Liver (tissue), 9 donors: ENCODE results near the gene MGAT5. TPM values are rescaled to one million over a fixed set of nuclear protein-coding genes. Genes with fewer than 3 reads are reported as not detected.

Source experiments
- DNase-seq: peaks from one replicate; pipeline ENCODE4 v3.0.0-alpha.2; 2017; ENCODE audit warnings: low spot score
- H3K27ac ChIP-seq, 2 donors: one replicate each; pipeline ENCODE4 v1.7.0; 2013; ENCODE audit warnings: inconsistent platforms in 2 of 2, low read length in 2 of 2, control low read depth in 1 of 2, low read depth in 1 of 2, mild to moderate bottlenecking in 1 of 2
- H3K27me3 ChIP-seq, 4 donors: one replicate each; pipeline versions ENCODE4 v1.6.1 to v1.7.0; 2013; ENCODE audit warnings: low read length in 3 of 4, inconsistent platforms in 1 of 4, mild to moderate bottlenecking in 1 of 4, moderate library complexity in 1 of 4; ENCODE audit not compliant: control insufficient read depth in 4 of 4, insufficient read depth in 4 of 4
- H3K36me3 ChIP-seq, 4 donors: one replicate each; pipeline versions ENCODE4 v1.6.1 to v1.7.0; 2013; ENCODE audit warnings: low read length in 3 of 4, mild to moderate bottlenecking in 3 of 4, low read depth in 1 of 4, moderate library complexity in 1 of 4; ENCODE audit not compliant: control insufficient read depth in 4 of 4, insufficient read depth in 3 of 4
- H3K4me1 ChIP-seq, 4 donors: one replicate each; pipeline versions ENCODE4 v1.6.1 to v1.7.0; 2013; ENCODE audit warnings: low read length in 3 of 4, mild to moderate bottlenecking in 3 of 4, moderate library complexity in 1 of 4; ENCODE audit not compliant: control insufficient read depth in 4 of 4, insufficient read depth in 4 of 4
- H3K4me3 ChIP-seq, 3 donors: one replicate each; pipeline versions ENCODE4 v1.6.1 to v1.7.0; 2013; ENCODE audit warnings: low read length in 3 of 3, control low read depth in 1 of 3, low read depth in 1 of 3, mild to moderate bottlenecking in 1 of 3
- H3K9ac ChIP-seq, 2 donors: one replicate each; pipeline ENCODE4 v1.7.0; 2013; ENCODE audit warnings: low read length in 2 of 2, mild to moderate bottlenecking in 2 of 2, moderate library complexity in 2 of 2, control low read depth in 1 of 2, low read depth in 1 of 2
- H3K9me3 ChIP-seq, 4 donors: one replicate each; pipeline versions ENCODE4 v1.6.1 to v1.7.0; 2013; ENCODE audit warnings: low read length in 3 of 4; ENCODE audit not compliant: control insufficient read depth in 4 of 4
- ATF3 ChIP-seq: IDR thresholded peaks from 2 replicates; pipeline ENCODE4 v1.6.1; 2016; ENCODE audit warnings: antibody characterized with exemption
- CTCF ChIP-seq: fragments of 150-350 bp; IDR thresholded peaks from 2 replicates; pipeline ENCODE4 v1.5.1; 2017; ENCODE audit warnings: improper control_type of control experiment, low read depth, low read length; ENCODE audit not compliant: missing input control
- EGR1 ChIP-seq, 2 donors: IDR thresholded peaks; 2 replicates each; pipeline ENCODE4 v1.6.1; 2016 to 2018; ENCODE audit warnings: antibody characterized with exemption in 2 of 2, low read depth in 2 of 2
- FOXA1 ChIP-seq: IDR thresholded peaks from 2 replicates; pipeline ENCODE4 v1.6.1; 2016; ENCODE audit warnings: antibody characterized with exemption
- FOXA2 ChIP-seq: IDR thresholded peaks from 2 replicates; pipeline ENCODE4 v1.6.1; 2016; ENCODE audit warnings: antibody characterized with exemption
- GABPA ChIP-seq, 2 donors: IDR thresholded peaks in 1 of 2; conservative IDR thresholded peaks in 1 of 2; 2 replicates each; pipeline ENCODE4 v1.6.1; 2016; ENCODE audit warnings: antibody characterized with exemption in 2 of 2, mild to moderate bottlenecking in 1 of 2, moderate library complexity in 1 of 2
- HNF4A ChIP-seq, 2 donors: conservative IDR thresholded peaks; 2 replicates each; pipeline ENCODE4 v1.6.1; 2016; ENCODE audit warnings: antibody characterized with exemption in 2 of 2, mild to moderate bottlenecking in 2 of 2
- HNF4G ChIP-seq: IDR thresholded peaks from 2 replicates; pipeline ENCODE4 v1.6.1; 2016; ENCODE audit warnings: antibody characterized with exemption
- JUND ChIP-seq, 2 donors: IDR thresholded peaks; 2 replicates each; pipeline ENCODE4 v1.6.1; 2016; ENCODE audit warnings: antibody characterized with exemption in 2 of 2
- MAX ChIP-seq: IDR thresholded peaks from 2 replicates; pipeline ENCODE4 v1.6.1; 2016; ENCODE audit warnings: antibody characterized with exemption
- NR2F2 ChIP-seq: IDR thresholded peaks from 2 replicates; pipeline ENCODE4 v1.6.1; 2016; ENCODE audit warnings: antibody characterized with exemption
- REST ChIP-seq: IDR thresholded peaks from 2 replicates; pipeline ENCODE4 v1.6.1; 2016; ENCODE audit warnings: antibody characterized with exemption, mild to moderate bottlenecking
- RXRA ChIP-seq, 2 donors: IDR thresholded peaks; 2 replicates each; pipeline ENCODE4 v1.6.1; 2017 to 2018; ENCODE audit warnings: antibody characterized with exemption in 2 of 2, mild to moderate bottlenecking in 1 of 2
- SP1 ChIP-seq: IDR thresholded peaks from 2 replicates; pipeline ENCODE4 v1.6.1; 2018; ENCODE audit warnings: antibody characterized with exemption, mild to moderate bottlenecking
- TAF1 ChIP-seq: conservative IDR thresholded peaks from 2 replicates; pipeline ENCODE4 v1.6.1; 2016; ENCODE audit warnings: antibody characterized with exemption, mild to moderate bottlenecking
- YY1 ChIP-seq: IDR thresholded peaks from 2 replicates; pipeline ENCODE4 v1.6.1; 2016; ENCODE audit warnings: antibody characterized with exemption, mild to moderate bottlenecking
- ZBTB33 ChIP-seq: IDR thresholded peaks from 2 replicates; pipeline ENCODE4 v1.6.1; 2016; ENCODE audit warnings: antibody characterized with exemption
- WGBS: extraction: QIAGEN DNeasy Blood & Tissue Kit; methylation state at CpG from one replicate; pipeline ENCODE4 v1.1.7; 2013; 5-methylcytosine and 5-hydroxymethylcytosine counted together
- polyA plus RNA-seq, 2 donors: library from polyadenylated mRNA; stranded (reverse) in 1 of 2; unstranded in 1 of 2; fragments of 200-250 nt in 1 of 2; fragments of >200 nt in 1 of 2; fragmentation: Nextera tagmentation in 1 of 2; extraction: Ambion mirVana in 1 of 2; gene quantifications; one replicate each; pipeline versions ENCODE4 v1.2.1 to v1.2.3, GENCODE V29; 2013 to 2015
- total RNA-seq, 2 donors: library from RNA; depleted of rRNA; stranded (reverse); fragments of >200 nt; gene quantifications; one replicate each; pipeline ENCODE4 v1.2.3, GENCODE V29; 2014
- donor health status: healthy.
- donor health status: healthy.
- donor health status: healthy.
- donor health status: healthy.
- donor health status: healthy.

MGAT5 gene
- total and polyA plus RNA-seq, 4 donors, result 1.8 to 12.7 (median 5.6) TPM

- no peak for DNase-seq
- Histone ChIP-seq H3K9me3 (no peaks in the 10 kb centered on the region), H3K4me3 (no peak overlapping the region), H3K9ac (no peak overlapping the region), H3K27ac (no peak overlapping the region), H3K27me3 (no peaks in the 10 kb centered on the region), H3K4me1 (peaks cover 0 to 10% (median 3%) of the 10 kb centered on the region in 4 donors), H3K36me3 (no peaks in the 10 kb centered on the region)
- no peak for TF ChIP-seq EGR1 (IDR thresholded peaks at IDR 0.05; ENCODE audit: low read depth in 2 of 2)
- no peak for TF ChIP-seq YY1
- TF ChIP-seq HNF4G, result no peak
- 94% methylated on average over 2 of the region's 2 CpGs for WGBS
Observed at GRCh38 chr2:134248913-134249312, 5.0 kb upstream of the MGAT5 start.

GRCh38 chr2:134249755-134250154, 4.1 kb upstream of the MGAT5 start:
- no peak overlapping the region for H3K4me3 ChIP-seq
- no peak overlapping the region for H3K9ac ChIP-seq
- DNase-seq, result no peak
- peaks cover 0 to 2% (median 0%) of the 10 kb centered on the region in 4 donors for H3K36me3 ChIP-seq
- no peaks in the 10 kb centered on the region for H3K27me3 ChIP-seq
- H3K27ac ChIP-seq, result no peak overlapping the region
- 90% methylated on average over 2 of the region's 2 CpGs for WGBS
- peaks cover 0 to 14% (median 3%) of the 10 kb centered on the region in 4 donors for H3K4me1 ChIP-seq
- TF ChIP-seq RXRA (IDR thresholded peaks at IDR 0.05), result no peak
- no peak for TF ChIP-seq MAX
- no peak for TF ChIP-seq JUND (IDR thresholded peaks at IDR 0.05)
- no peak for TF ChIP-seq ATF3
- no peak for TF ChIP-seq ZBTB33
- TF ChIP-seq FOXA1, result no peak
- TF ChIP-seq REST, result no peak
- TF ChIP-seq FOXA2, result no peak
- TF ChIP-seq NR2F2, result no peak
- TF ChIP-seq HNF4A (conservative IDR thresholded peaks at IDR 0.05), result no peak
- TF ChIP-seq CTCF, result no peak
- TF ChIP-seq TAF1, result no peak
- TF ChIP-seq HNF4G, result no peak
- no peak for TF ChIP-seq EGR1 (IDR thresholded peaks at IDR 0.05; ENCODE audit: low read depth in 2 of 2)
- no peak for TF ChIP-seq SP1
- no peak for TF ChIP-seq GABPA (IDR thresholded peaks at IDR 0.05 in 1 of 2, conservative IDR thresholded peaks at IDR 0.05 in 1 of 2)
- H3K9me3 ChIP-seq, result no peaks in the 10 kb centered on the region
